Endothelial cell (in vitro differentiated cells): Measurements from ENCODE around the gene THAP7. TPM values are rescaled to one million over a fixed set of nuclear protein-coding genes. Genes with fewer than 3 reads are reported as not detected.
"Not testable (repeated sequence)": the region's sequence is repeated elsewhere in the genome, so short reads cannot be mapped to it uniquely, and the experiment has no call there.

Experiments used
- DNase-seq: peaks from one replicate; pipeline ENCODE4 v3.0.0; 2021; ENCODE audit warnings: low spot score
- H3K27ac Mint-ChIP-seq: one replicate; pipeline ENCODE4 v1.8.0; 2021; ENCODE audit warnings: mixed read lengths, inconsistent platforms; ENCODE audit not compliant: unreplicated experiment
- H3K27me3 Mint-ChIP-seq: one replicate; pipeline ENCODE4 v1.8.0; 2021; ENCODE audit warnings: mild to moderate bottlenecking, moderate library complexity, mixed read lengths, inconsistent platforms; ENCODE audit not compliant: unreplicated experiment
- H3K36me3 Mint-ChIP-seq: one replicate; pipeline ENCODE4 v1.8.0; 2021; ENCODE audit warnings: mild to moderate bottlenecking, low read depth, mixed read lengths, inconsistent platforms; ENCODE audit not compliant: unreplicated experiment
- H3K4me1 Mint-ChIP-seq: one replicate; pipeline ENCODE4 v1.8.0; 2021; ENCODE audit warnings: mild to moderate bottlenecking, mixed read lengths, inconsistent platforms; ENCODE audit not compliant: unreplicated experiment
- H3K4me3 Mint-ChIP-seq: one replicate; pipeline ENCODE4 v1.8.0; 2021; ENCODE audit warnings: mild to moderate bottlenecking, mixed read lengths, inconsistent platforms; ENCODE audit not compliant: unreplicated experiment
- H3K9me3 Mint-ChIP-seq: one replicate; pipeline ENCODE4 v1.8.0; 2021; ENCODE audit warnings: mixed read lengths, inconsistent platforms; ENCODE audit not compliant: unreplicated experiment
- CTCF ChIP-seq: fragments of 200-600 bp; sonication (generic); IDR thresholded peaks from one replicate; pipeline ENCODE4 v1.5.0; 2021; ENCODE audit warnings: antibody characterized with exemption; ENCODE audit not compliant: unreplicated experiment
- total RNA-seq: library from RNA; stranded (reverse); fragmentation: NEBNext Ultra II Directional; extraction: Animal tissue kit (Norgen Biotek cat#: 25700); gene quantifications from one replicate; pipeline ENCODE4 v1.2.1, GENCODE V29; 2021; ENCODE audit not compliant: unreplicated experiment

THAP7 gene
- total RNA-seq, 1 donor from 2014 or later: 13.5 TPM

- Mint-ChIP-seq H3K36me3 (no peaks in the 10 kb centered on the region), H3K4me1 (peaks cover 7% of the 10 kb centered on the region), H3K9me3 (no peaks in the 10 kb centered on the region), H3K4me3 (no peak overlapping the region), H3K27ac (no peak overlapping the region), H3K27me3 (peaks cover 4% of the 10 kb centered on the region)
- no peak for DNase-seq
- TF ChIP-seq CTCF: no peak
These were observed 8.7 kb upstream of the THAP7 start for GRCh38 chr22:21010426-21011113.

GRCh38 chr22:21009638-21010425 is 7.9 kb upstream of the THAP7 start:
- H3K4me1 Mint-ChIP-seq: peaks cover 4% of the 10 kb centered on the region

GRCh38 chr22:21009208-21009607 is 7.3 kb upstream of the THAP7 start:
- H3K36me3 Mint-ChIP-seq: not testable (repeated sequence)

More at GRCh38 chr22:21009638-21010425, 7.9 kb upstream of the THAP7 start:
- TF ChIP-seq CTCF: no peak
- H3K36me3 Mint-ChIP-seq: no peaks in the 10 kb centered on the region
- DNase-seq: peak; percentile 70
- H3K9me3 Mint-ChIP-seq: no peaks in the 10 kb centered on the region
- peaks cover 4% of the 10 kb centered on the region for H3K27me3 Mint-ChIP-seq
- H3K4me3 Mint-ChIP-seq: no peak overlapping the region
- H3K27ac Mint-ChIP-seq: no peak overlapping the region

GRCh38 chr22:21003782-21004181 is 1.9 kb upstream of the THAP7 start:
- Mint-ChIP-seq H3K4me1 (peaks cover 10% of the 10 kb centered on the region), H3K27ac (no peak overlapping the region), H3K36me3 (no peaks in the 10 kb centered on the region), H3K9me3 (no peaks in the 10 kb centered on the region), H3K4me3 (no peak overlapping the region), H3K27me3 (peaks cover 8% of the 10 kb centered on the region)
- no peak for DNase-seq
- no peak for TF ChIP-seq CTCF

More at GRCh38 chr22:21009208-21009607, 7.3 kb upstream of the THAP7 start:
- H3K4me1 Mint-ChIP-seq, H3K27ac Mint-ChIP-seq, H3K4me3 Mint-ChIP-seq, DNase-seq, H3K27me3 Mint-ChIP-seq, H3K9me3 Mint-ChIP-seq: not testable (repeated sequence)

GRCh38 chr22:21000987-21001600 is 824 bp downstream of the THAP7 start:
- no peaks in the 10 kb centered on the region for H3K9me3 Mint-ChIP-seq
- peaks cover 5% of the 10 kb centered on the region for H3K36me3 Mint-ChIP-seq
- peaks cover 10% of the 10 kb centered on the region for H3K4me1 Mint-ChIP-seq
- H3K27me3 Mint-ChIP-seq: peaks cover 13% of the 10 kb centered on the region
- no peak for DNase-seq
- peak overlapping the region; percentile 97 for H3K4me3 Mint-ChIP-seq
- H3K27ac Mint-ChIP-seq: peak overlapping the region; percentile 80
- no peak for TF ChIP-seq CTCF
